DMS53 treated with DMSO at 0.1 percent for 48 hours (cell line): ENCODE data around the gene FAM53B.
A peak's percentile ranks its signal among the peaks of the same experiment; 100 is the strongest.

ENCODE experiments used
- DNase-seq: peaks from one replicate; lab custom pipeline; 2025; ENCODE audit not compliant: unreplicated experiment; lab: John Stamatoyannopoulos, UW

Gene FAM53B

GRCh38 chr10:124697837-124698544 lies 46.2 kb downstream of the FAM53B start:
- DNase-seq: peak; percentile 47

DNA sequence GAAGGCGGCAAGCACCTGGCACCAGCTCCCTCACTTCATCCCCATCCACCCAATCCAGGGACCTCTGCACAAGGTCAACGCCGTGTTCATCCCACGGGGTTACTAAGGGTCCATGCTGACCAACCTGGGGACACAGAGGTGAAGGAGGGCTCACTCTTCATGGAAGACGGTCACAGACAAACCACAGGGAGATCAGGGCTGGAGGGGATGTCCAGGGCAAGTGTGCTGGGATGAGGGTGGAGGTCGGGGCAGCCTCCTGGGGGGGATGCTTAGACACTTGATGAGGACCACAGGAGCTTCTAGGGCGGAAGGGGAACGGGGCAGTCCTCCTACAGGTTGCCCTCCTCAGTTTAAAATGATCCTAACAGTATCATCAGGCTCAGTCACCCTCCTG lies 46.7 kb downstream of the FAM53B start:
- no peak for DNase-seq

DNA sequence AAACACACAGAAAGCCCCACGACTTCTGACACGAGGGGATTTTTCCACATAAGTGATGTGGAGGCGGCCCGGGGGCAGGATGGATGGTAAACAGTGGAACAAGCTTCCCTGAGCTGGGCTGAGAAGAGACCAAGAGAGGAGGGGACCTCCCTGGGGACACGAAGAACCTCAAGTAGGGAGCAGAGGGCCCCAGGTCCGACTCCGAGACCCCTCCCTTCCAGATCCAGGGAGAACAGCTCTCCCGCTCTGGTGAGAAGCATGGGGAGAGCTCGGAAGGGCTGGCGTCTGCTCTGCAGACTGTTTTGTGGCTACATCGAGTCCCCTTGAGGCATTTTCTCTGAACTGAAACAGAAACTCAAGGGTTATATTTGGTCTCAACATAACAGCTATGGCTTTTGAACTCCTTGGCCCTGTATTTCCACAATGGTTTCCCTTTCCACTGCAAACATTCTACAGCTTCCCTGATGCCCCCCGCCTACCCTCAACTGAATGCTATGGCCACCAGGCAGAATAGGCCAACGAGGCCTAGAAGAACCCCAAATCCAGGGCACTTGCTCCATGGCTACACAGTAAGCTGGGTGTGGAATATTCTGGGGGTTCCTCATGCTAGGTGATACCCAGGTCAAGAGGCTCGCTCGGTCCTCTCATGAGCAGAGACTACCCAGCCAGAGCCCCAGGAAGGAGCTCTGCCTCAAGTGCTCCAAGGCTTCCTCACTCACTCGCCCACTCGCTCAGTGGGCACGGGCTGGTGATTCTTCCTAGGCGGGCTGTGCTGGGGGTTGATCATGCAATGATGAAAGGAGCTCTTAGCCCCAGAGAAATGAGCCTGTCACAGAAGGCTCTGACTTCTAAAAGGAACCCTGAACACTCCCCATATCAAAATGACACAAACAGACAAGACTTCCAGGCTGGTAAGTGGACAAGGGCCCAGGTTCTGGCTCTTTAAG lies 47.5 kb downstream of the FAM53B start:
- no peak for DNase-seq

GRCh38 chr10:124695259-124695658 lies 48.9 kb downstream of the FAM53B start:
- no peak for DNase-seq

GRCh38 chr10:124694481-124695220 lies 49.5 kb downstream of the FAM53B start:
- DNase-seq: no peak

- peak; percentile 1 for DNase-seq
Measured at GRCh38 chr10:124693801-124694416, 50.3 kb downstream of the FAM53B start.

- no peak for DNase-seq
Measured at GRCh38 chr10:124693396-124693795, 50.8 kb downstream of the FAM53B start.

- DNase-seq: no peak
Measured at GRCh38 chr10:124692100-124692446, 52.1 kb downstream of the FAM53B start.

DNA sequence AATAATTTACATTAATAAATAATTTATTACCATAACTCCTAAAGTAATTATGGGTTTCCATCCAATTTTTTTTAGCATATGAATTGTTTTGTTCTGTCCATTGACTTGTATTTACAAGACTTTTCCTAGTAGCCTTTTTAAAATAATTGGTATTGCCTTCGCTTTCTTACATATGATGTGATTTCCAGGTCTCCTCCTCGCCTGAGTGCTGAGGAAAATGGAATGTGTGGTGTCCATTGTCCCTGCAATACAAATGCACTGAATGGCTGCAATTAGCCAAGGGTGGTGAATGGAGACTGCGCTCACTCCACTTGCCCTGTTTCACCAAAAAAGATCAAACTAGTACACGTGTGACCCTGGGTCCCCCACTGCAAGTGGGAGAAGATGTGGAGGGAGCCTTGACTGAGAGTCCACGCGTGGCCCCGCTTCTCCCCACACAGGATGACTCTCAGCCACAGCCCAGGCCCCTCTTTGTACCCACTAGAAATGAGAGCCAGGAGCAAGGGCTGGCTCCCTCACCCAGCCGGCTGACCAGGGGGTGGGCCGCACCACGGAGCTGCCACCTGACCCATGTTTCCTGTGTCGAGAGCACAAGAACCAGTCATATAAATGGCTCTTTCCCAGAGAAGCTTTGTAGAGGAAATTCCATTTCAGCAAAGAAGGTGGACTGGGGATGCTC lies 52.6 kb downstream of the FAM53B start:
- no peak for DNase-seq

DNA sequence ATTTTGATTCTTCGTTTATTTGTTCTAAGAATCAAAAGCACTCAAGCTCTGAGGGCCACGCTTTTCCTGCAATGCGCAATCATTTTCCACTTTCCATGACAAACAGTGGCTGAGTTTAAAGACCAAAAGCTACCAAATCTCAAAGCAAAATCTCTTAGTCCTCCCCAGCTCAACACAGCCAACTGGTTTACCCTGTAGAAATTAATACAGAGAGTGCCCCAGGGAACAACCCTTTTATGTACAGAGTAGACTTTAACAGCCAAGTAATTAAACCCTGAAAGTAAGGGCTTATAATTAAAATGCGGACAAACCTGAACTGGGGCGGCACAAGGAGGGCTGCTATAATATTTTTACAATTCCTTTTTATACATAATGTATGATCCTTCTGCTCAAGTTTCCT lies 53.2 kb downstream of the FAM53B start:
- DNase-seq: no peak

DNA sequence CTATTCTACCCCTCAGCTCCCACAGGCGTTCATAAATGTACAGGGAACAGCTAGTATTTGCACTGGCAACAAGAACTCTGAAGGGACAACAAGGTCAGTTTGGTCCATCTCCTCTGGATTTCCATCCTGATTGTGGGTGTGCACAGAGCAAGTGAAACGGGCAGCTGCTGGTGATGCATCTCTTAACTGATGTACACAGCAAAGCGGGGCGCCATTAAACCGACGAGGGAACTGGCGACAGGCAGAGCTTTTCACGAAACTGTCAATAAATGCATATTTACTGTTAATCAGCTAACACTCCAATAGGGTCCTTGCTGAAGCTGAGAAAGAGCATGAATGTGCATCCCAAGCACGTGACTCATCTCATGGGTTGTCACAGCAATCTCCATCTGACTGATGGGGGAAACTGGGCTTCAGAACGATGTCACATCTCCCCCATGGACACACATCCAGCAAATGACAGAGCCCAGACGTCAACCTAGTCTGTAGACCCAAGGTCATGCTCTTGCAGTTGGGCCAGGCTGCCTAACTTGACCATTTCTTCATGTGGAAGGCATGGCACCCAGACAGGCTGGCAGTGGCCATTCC lies 54.2 kb downstream of the FAM53B start:
- no peak for DNase-seq

DNA sequence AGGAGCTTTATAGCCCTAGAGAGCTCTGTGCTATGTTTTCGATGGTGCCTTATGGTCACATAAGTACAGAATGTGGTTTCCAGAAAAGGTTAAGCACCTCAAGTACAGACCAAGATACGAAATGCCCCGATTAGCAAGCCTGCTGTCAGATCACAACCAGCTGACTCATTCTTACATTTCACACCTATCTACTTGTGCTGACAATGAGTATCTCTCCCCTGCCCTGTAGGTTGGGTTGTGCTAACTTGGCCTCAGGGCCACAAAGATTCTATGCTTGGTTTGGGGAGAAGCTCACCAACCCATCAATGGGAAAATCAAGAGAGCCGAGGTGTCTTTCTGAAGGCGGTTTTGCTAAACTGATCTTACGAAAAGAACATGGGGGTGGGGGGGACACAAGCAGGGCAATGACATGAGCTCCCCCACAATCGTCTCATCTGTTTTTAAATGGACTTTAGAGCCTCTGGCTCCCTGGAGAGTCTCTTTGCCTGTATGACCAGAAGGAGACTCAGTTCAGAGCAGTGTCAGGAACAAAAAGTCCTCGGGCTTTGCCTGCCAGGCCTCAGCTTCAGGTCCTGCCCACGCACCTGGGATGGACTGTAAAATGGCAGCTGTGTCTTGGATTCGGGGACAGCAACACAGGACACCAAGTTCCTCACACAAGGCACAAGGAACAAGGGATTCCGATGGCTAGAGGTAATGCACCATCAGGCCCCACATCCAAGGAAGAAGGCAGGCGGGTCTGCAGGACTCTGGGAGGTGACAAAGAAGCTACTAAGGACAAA lies 55.1 kb downstream of the FAM53B start:
- no peak for DNase-seq

DNA sequence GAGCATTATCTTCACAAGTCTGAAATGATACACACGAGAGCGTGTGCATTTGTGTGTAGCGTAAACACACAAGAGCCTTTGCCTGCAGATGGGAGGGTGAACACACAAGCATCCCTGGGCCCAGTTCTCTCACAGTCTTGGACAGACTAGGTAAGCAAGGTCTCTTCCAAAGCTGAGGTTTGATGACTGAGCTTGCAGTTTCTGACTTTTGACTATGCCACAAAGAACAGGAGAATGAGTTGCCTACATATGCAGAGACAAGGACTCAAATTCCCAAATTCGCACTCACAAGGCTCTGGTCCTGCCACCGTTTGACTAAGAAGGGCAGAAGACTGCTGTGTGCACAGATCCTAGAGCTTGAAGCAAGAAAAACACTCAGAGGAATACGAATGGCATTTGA lies 55.8 kb downstream of the FAM53B start:
- no peak for DNase-seq

- no peak for DNase-seq
Measured at GRCh38 chr10:124686707-124687376, 57.3 kb downstream of the FAM53B start.

DNA sequence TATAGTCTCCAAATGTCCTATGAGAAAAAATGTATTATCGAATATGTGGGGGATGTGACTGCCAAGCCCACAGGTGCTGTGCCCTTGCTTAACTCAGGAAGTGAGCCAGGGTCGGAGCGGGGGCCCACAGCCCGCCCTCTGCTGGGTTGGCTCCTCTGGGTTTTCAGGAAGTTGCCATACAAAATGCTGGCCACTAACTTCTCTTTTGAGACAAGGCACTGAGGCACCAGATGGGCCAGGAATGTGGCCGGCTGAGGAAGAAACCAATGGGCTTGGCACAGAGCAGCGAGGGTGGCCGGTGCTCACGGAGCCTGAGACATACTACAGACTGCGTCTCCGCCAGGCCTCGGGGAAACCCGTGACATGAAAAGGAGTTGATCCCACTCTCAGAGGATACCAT lies 58.9 kb downstream of the FAM53B start:
- no peak for DNase-seq

GRCh38 chr10:124683814-124684213 lies 60.4 kb downstream of the FAM53B start:
- DNase-seq: no peak

DNA sequence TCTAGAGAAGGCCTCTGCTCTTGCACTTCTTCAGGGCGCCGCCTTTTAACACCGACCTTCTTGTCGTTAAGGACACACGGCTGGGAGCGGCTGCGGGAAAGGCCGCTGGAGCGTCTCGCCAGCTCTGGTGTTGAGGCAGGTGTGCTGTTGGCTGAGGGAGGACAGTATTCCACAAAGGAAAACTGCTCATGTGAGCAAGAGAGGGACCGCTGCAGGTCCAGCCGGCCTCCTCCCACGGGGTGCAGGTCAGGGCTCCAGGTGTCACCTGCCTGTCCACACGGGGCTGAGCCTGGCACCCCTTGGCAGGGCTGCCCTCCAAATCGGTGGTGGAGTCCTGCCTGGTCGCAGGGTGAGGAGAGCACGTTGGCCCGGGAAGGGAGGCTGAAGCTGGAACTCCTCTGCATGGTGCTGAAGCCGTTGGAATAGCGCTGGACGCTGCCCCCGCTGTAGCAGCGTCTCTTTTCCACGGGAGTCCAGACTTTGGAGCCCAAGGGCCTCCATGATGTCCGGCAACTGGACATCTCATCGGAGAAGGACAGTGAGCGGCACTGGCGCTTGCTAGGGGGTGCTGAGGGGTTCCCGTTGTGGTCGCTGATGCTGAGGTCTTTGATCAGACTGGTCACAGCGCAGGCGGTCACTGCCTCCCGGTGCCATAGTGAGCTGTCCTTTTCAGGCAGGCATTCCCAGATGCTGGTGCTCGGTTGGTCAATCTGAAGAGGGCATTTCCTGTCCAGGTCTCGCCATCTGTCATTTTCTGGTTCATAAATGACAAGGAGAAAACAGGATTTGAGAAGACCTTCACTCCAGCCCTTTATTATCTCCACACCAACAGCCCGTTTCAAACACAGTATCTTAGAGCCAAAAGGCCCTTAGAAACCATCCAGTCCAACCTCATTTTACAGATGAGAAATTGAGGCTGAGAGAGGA lies 62.3 kb downstream of the FAM53B start:
- no peak for DNase-seq

GRCh38 chr10:124681091-124681490 lies 63.1 kb downstream of the FAM53B start:
- no peak for DNase-seq
